Ovary (tissue), 3 donors: ENCODE measurements around the gene MAPKAP1.

Experiments used
- CTCF ChIP-seq, 3 donors: fragments of 450-650 bp in 2 of 3; fragments of 200-600 bp in 1 of 3; IDR thresholded peaks; one replicate each; pipeline versions ENCODE4 v1.5.1 to v1.8.0; 2016 to 2022; ENCODE audit warnings: antibody characterized with exemption in 3 of 3, mild to moderate bottlenecking in 1 of 3
- EP300 ChIP-seq: sonication (generic); formaldehyde crosslinking; IDR thresholded peaks from one replicate; pipeline ENCODE4 v1.6.1; 2017; ENCODE audit warnings: antibody characterized with exemption
- POLR2A ChIP-seq: fragments of 450-650 bp; IDR thresholded peaks from one replicate; pipeline ENCODE4 v1.6.1; 2017; ENCODE audit warnings: antibody characterized with exemption, mild to moderate bottlenecking, moderate library complexity
- donor health status: DM: no; HTN: no; CAD: no.

- TF ChIP-seq CTCF (IDR thresholded peaks at IDR 0.05), result no peak
- TF ChIP-seq POLR2A, result no peak
- no peak for TF ChIP-seq EP300
Measured at GRCh38 chr9:125508249-125508648, 198.8 kb downstream of the MAPKAP1 start.
